GM21717 (cell line): Measurements from ENCODE around the gene CTPS2.
A peak's percentile ranks its signal among the peaks of the same experiment; 100 is the strongest.

Experiments
- ATAC-seq: cut with Tn5 transposase; IDR thresholded peaks from one replicate; pipeline ENCODE4 v1.9.1; 2021; ENCODE audit warnings: mild to moderate bottlenecking, moderate library complexity; ENCODE audit not compliant: unreplicated experiment

Gene CTPS2

DNA sequence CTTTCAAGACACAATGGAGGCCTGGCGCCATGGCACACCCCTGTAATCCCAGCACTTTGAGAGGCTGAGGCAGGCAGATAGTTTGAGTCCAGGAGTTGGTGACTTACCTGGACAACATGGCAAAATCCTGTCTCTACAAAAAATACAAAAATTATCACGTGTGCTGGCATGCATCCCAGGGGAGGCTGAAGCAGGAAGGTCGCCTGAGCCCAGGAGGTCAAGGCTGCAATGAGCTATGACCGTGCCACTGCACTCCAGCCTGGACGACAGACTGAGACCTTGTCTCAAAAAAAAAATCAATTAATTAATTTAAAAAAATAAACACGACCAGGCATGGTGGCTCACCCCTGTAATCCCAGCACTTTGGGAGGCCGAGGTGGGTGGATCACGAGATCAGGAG, 2.0 kb upstream of the CTPS2 start:
- ATAC-seq, result no peak

GRCh38 chrX:16711893-16712547, 449 bp downstream of the CTPS2 start:
- peak; percentile 33 for ATAC-seq

DNA sequence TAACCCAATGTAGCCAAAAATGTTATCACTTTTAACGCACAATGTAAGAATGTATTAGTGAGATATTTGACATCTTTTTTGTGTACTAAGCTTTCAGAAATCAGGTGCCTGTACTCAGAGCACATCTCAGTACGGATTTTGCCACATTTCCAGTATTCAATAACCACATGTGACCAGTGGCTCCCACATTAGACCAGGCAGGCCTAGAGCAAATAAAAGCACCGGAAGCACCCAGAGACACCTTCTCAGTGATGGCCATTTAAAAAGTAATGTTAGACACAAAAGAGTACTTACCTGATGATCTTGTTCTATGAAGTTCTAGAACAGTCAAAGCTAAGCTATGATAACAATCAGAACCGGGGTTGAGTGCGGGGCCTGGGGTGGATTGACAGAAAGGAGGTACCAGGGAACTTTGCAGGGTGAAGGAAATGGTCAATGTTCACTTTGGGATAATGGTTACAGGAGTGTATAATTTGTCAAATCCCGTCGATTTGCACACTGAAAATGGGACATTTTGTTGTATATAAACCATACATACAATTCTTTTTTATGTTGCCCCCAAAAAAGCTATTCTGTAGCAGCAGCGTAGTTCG, 1.2 kb downstream of the CTPS2 start:
- no peak for ATAC-seq

DNA sequence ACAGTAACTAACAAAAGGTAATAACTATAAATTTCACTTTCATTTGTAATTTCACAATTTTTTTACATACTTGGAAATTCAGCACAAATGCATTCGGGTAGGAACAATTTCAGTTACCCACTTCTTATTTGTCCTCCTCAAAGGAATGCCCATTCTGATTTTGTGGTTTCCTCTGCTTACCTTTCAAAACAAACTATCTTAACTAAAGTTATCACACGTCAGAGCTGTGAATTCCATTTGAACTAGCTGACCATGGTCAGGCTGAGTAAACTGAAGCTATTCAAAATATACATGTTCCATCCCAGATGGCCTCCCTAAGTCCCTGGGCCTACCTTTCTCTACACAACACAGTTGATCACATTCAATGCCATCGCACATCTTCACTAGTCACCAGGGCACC, 4.5 kb downstream of the CTPS2 start:
- ATAC-seq, result no peak

DNA sequence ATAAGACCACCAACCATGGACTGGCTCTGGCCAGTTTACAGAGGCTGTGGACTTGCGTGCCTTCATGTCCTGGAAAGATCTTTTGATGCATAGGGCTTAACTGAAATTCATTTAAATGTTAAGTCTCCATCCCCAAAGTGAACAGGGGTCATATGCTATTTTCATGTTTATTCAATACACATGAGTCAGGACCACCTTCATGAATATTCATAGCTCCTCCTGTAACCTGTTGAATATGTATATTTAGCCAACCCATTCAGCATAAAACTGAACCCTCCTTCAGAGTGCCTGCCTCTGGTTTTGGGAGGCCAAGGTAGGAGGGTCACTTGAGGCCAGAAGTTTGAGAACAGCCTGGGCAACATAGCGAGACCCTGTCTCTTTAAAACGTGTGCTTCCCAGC, 7.1 kb downstream of the CTPS2 start:
- ATAC-seq, result no peak

- ATAC-seq, result no peak
Observed at GRCh38 chrX:16702700-16703599, 9.5 kb downstream of the CTPS2 start.

DNA sequence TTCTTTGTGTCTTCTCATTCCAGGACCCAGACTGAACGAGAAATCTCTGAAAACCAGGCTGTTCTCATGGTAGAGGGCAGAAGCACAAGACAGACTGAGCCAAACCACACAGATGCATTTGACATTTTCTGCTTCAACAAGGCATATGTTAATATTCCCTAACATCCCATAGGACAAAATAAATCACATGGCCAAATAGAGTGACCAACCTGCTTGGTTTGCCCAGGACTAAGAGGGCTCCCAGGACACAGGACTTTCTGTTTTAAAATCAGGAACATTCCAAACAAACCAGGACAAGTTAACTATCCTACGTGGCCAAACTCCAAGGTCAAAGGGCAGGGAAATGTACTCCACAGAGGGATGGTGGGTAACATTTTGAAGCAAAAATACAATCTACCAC, 11.7 kb downstream of the CTPS2 start:
- no peak for ATAC-seq

GRCh38 chrX:16699389-16699788, 13.1 kb downstream of the CTPS2 start:
- ATAC-seq, result no peak

DNA sequence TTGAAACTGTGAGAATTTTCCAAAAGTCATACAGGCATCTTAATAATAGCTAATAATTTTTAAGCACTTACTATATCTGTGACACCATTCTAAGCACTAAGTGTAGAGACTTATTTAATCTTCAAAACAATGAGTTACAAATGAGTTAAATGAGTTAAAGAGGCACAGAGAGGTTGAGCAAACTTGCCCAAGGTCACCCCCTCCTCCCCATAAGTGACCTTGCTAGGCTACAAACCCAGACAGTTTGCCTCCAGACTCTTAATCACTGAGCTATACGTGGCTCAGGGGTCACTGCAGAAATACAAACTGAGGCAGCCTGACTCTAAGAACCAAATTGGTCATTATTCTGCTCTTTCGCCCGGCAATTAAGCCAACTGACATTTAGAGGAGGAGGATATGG, 15.5 kb downstream of the CTPS2 start:
- ATAC-seq, result no peak

- ATAC-seq, result peak; percentile 64
Observed at GRCh38 chrX:16695079-16695676, 17.3 kb downstream of the CTPS2 start.

DNA sequence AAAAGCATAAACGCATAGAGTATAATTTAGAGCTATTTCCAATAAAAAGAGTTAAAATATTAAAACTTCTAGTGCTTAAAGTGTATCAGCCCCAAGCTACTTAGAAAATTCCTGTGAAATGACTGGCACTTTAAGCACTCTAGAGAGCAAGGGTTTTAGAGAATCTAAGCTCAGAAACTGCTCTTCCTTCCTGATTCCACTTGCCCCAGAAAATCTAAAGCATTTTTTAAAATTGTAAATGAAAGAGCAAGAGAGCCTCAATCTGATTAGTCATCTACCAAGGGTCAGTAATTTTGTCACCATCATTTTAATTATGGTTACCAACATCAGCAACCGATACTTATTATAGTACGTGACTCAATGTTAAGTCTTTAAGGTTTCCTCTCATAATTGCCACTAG, 25.0 kb downstream of the CTPS2 start:
- no peak for ATAC-seq

DNA sequence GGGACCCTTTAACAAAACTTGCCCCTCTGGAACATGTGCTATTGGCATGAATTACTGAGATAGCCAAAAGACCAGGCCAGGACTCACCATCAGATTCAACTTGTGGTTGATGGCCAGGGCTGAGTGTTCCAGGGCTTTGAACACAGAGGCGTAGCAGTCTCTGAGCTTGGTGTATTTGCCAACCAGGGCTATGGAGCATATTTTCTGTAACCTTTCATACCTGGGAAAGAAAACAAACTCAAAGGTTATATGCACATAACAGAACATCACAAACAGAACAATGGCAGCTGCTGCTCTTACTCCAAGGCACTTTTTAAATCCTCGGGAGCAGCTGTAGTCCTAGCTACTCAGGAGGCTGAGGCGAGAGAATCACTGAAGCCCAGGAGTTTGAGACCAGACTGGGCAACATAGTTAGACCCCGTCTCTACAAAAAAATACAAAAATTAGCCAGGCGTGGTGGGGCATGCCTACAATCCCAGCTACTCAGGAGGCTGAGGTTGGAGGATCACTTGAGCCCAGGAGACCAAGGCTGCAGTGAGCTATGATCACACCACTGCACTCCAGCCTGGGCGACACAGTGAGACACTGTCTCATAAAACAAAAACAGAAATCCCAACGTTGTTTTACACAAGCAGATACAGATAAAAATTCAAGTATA, 29.3 kb downstream of the CTPS2 start:
- ATAC-seq, result no peak

GRCh38 chrX:16678689-16679088, 33.8 kb downstream of the CTPS2 start:
- ATAC-seq, result no peak

DNA sequence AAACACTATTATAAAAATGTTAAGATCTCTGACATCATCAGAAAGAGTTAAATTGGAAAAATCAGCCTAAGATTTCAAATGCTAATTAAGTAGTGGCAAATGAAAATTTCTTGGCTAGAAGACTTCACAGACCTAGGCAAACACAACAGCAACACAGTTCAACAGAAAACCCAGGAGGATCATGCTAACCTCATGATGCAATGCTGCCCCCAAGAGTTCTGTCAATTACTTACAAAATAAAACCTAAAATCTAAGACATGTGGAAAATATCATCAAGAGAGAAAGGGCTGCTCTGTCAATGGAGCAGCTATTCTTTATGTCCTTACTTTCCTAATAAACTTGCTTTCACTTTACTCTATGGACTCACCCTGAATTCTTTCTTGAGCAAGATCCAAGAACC, 41.5 kb downstream of the CTPS2 start:
- ATAC-seq, result no peak

DNA sequence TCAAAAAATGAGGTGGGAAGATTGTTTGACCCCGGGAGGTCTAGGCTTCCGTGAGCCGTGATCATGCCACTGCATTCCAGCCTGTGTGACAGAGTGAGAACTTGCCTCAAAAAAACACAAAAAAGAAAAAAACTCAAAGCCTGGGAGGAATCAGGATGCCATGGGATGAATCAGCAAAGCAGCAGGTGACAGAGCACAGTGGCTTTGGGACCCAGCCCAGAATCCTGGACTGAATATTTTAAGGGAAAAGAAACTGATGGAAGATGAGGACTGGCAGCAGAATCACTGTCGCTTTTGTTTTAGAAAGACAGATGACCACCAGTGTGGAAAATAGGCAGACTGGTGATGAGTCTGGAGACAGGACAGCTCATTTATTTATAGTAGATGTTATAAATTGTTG, 45.9 kb downstream of the CTPS2 start:
- no peak for ATAC-seq

DNA sequence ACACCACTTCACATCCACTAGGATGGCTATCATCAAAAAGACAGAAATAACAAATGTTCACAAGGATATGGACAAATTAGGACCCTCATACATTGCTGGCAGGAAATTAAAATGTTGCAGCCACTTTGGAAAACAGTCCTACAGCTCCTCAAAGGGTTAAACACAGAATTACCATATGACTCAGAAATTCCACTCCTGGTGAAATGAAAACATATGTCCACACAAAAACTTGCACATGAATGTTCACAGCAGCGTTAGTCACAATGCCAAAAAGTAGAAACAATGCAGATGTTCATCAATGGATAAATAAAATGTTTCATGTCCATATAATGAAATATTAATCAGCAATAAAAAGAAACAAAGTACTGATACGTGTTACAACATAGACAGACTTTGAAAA, 47.4 kb downstream of the CTPS2 start:
- ATAC-seq, result no peak

DNA sequence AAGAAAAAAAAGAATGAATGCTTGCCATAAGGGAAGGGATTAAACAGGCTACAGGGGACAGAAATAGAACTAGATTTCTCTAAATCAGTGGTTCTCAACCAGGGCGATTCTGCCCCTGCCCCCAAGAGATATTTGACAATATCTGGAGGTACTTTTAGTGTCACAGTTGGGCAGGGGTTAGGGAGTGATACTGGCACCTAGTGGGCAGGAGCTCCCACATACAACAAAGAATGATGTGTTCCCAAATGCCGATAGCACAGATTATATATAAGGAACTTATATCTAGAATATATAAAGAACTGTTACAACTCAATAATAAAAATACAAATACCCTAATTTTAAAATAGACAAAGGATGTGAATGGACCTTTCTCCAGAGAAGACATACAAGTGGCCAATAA, 47.8 kb downstream of the CTPS2 start:
- no peak for ATAC-seq

DNA sequence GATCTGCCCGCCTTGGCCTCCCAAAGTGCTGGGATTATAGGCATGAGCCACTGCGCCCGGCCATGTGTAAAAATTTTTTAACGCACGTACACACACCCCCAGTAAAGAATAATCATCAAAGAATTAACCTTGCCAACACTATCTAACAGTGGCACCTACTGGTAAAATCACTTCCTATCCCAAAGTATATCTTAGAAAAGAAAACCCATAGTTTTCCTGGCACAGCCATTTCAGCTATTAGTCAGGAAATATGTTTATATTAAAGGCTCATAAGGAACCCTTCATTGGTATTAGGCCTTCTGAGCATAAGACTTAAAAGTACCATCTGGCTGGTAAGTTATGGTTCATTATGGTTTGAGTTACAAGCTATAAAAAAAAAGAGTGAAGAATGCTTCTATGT, 48.4 kb downstream of the CTPS2 start:
- ATAC-seq, result no peak

DNA sequence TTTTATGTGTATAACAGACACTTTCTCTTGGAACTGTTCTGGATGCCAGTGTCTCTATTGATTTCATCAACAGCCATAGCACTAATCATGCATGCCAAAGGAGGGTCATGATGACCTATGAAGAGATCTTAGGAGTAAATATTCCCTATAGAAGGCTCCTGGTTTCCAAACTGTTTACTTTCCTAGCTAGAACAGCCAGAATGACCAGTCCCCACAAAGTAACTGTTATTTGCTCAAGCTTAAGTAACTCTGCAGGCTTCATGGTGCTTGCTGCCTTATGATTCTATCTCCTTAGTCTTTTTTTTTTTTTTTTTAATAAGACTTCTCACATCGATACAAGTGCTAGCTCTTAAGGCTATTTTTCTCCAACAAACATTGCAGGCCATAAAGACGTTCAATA, 50.1 kb downstream of the CTPS2 start:
- ATAC-seq, result no peak

DNA sequence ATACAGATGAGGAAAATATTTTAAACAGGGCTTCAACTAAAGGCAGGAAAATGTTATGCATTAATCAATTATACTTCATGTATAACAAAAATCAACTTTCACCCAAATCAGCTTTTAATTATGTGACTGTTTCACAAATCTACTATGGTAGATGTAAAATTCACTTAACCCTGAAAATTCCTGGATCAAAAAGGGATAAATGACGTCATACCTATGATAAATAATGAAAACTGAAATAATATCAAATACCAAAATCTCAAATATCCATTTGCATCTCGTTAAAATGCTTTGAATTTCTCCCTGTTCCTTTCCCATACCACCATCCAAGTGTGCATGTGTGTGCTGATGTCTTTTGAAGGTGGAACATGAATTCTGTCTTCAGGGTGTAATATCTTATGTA, 51.0 kb downstream of the CTPS2 start:
- ATAC-seq, result no peak

GRCh38 chrX:16659321-16659720, 53.1 kb downstream of the CTPS2 start:
- ATAC-seq, result no peak
